NCI-H2029 (cell line): Measurements from ENCODE around the gene CHST15.
"Not testable (repeated sequence)": the region's sequence is repeated elsewhere in the genome, so short reads cannot be mapped to it uniquely, and the experiment has no call there.

ENCODE experiments used
- DNase-seq: peaks from one replicate; lab custom pipeline; 2025; lab: John Stamatoyannopoulos, UW

CHST15 gene

GRCh38 chr10:124044143-124044862 lies 49.1 kb downstream of the CHST15 start:
- no peak for DNase-seq

- DNase-seq: no peak
Measured at GRCh38 chr10:124043310-124044142, 49.9 kb downstream of the CHST15 start.

- DNase-seq: no peak
Measured at GRCh38 chr10:124042656-124043309, 50.6 kb downstream of the CHST15 start.

- DNase-seq: no peak
Measured at GRCh38 chr10:124041675-124042445, 51.5 kb downstream of the CHST15 start.

GRCh38 chr10:124040451-124041188 lies 52.8 kb downstream of the CHST15 start:
- DNase-seq: no peak

- DNase-seq: no peak
Measured at GRCh38 chr10:124039483-124040013, 53.9 kb downstream of the CHST15 start.

GRCh38 chr10:124037784-124038183 lies 55.6 kb downstream of the CHST15 start:
- no peak for DNase-seq

GRCh38 chr10:124037286-124037685 lies 56.1 kb downstream of the CHST15 start:
- no peak for DNase-seq

GRCh38 chr10:124036746-124037145 lies 56.7 kb downstream of the CHST15 start:
- DNase-seq: no peak

- DNase-seq: no peak
Measured at GRCh38 chr10:124035928-124036558, 57.4 kb downstream of the CHST15 start.

- no peak for DNase-seq
Measured at GRCh38 chr10:124035306-124035927, 58.0 kb downstream of the CHST15 start.

GRCh38 chr10:124034576-124035305 lies 58.7 kb downstream of the CHST15 start:
- DNase-seq: not testable (repeated sequence)

GRCh38 chr10:124033887-124034218 lies 59.5 kb downstream of the CHST15 start:
- no peak for DNase-seq

- DNase-seq: no peak
Measured at GRCh38 chr10:124032971-124033886, 60.2 kb downstream of the CHST15 start.

- DNase-seq: no peak
Measured at GRCh38 chr10:124032087-124032935, 61.1 kb downstream of the CHST15 start.

GRCh38 chr10:124030492-124031110 lies 62.8 kb downstream of the CHST15 start:
- no peak for DNase-seq

GRCh38 chr10:124030061-124030460 lies 63.3 kb downstream of the CHST15 start:
- no peak for DNase-seq
